Psoas muscle (tissue), 8 donors: ENCODE measurements around the gene PSMD8. TPM values are rescaled to one million over a fixed set of nuclear protein-coding genes. Genes with fewer than 3 reads are reported as not detected.
A peak's percentile ranks its signal among the peaks of the same experiment; 100 is the strongest.
"Not testable (repeated sequence)": the region's sequence is repeated elsewhere in the genome, so short reads cannot be mapped to it uniquely, and the experiment has no call there.

Experiments used
- ATAC-seq, 4 donors: fragments of 200-7000 bp; cut with Tn5 transposase; one replicate each; pipeline ENCODE4 v1.9.1; 2020; ENCODE audit warnings: moderate library complexity in 3 of 4, mild to moderate bottlenecking in 2 of 4
- DNase-seq, 2 donors: peaks; one replicate each; pipeline ENCODE4 v3.0.0-alpha.2; 2020
- H3K27ac ChIP-seq: fragments of 200-600 bp; one replicate; pipeline ENCODE4 v1.8.0; 2022
- H3K27me3 ChIP-seq, 3 donors: fragments of 200-600 bp in 1 of 3; one replicate each; pipeline versions ENCODE4 v1.6.1 to v1.8.0; 2013 to 2022; ENCODE audit warnings: low read length in 2 of 3, mild to moderate bottlenecking in 2 of 3, moderate library complexity in 1 of 3; ENCODE audit not compliant: insufficient read depth in 3 of 3
- H3K36me3 ChIP-seq, 2 donors: fragments of 200-600 bp in 1 of 2; one replicate each; pipeline versions ENCODE4 v1.6.1 to v1.8.0; 2013 to 2022; ENCODE audit warnings: low read depth in 1 of 2, mild to moderate bottlenecking in 1 of 2, moderate library complexity in 1 of 2; ENCODE audit not compliant: insufficient read depth in 1 of 2
- H3K4me1 ChIP-seq: fragments of 200-600 bp; one replicate; pipeline ENCODE4 v1.8.0; 2022
- H3K4me3 ChIP-seq: fragments of 200-600 bp; one replicate; pipeline ENCODE4 v1.8.0; 2022; ENCODE audit warnings: mild to moderate bottlenecking
- H3K9me3 ChIP-seq: fragments of 200-600 bp; one replicate; pipeline ENCODE4 v1.8.0; 2022
- CTCF ChIP-seq: fragments of 200-600 bp; IDR thresholded peaks from one replicate; pipeline ENCODE4 v1.8.0; 2022; ENCODE audit warnings: antibody characterized with exemption
- WGBS, 3 donors: extraction: QIAGEN DNeasy Blood & Tissue Kit; methylation state at CpG; one replicate each; pipeline versions ENCODE4 v1.1.6 to v1.1.7; 2013; 5-methylcytosine and 5-hydroxymethylcytosine counted together
- intact Hi-C, 2 donors: fragments of 100-400 bp; cut with DNase I; formaldehyde crosslinking; loops; one replicate each; pipeline versions ENCODE4 v1.11.0 to v1.14.2; 2022
- polyA plus RNA-seq, 3 donors: library from polyadenylated mRNA; stranded (reverse); fragments of 200-250 nt; gene quantifications; one replicate each; pipeline ENCODE4 v1.2.3, GENCODE V29; 2013
- total RNA-seq, 4 donors: library from RNA; stranded (reverse); fragmentation: NEBNext Ultra II Directional in 2 of 4; extraction: Animal tissue kit (Norgen Biotek cat#: 25700) in 2 of 4; gene quantifications; one replicate each; pipeline versions ENCODE4 v1.2.1 to v1.2.4, GENCODE V29; 2021 to 2023
- donor health status: healthy with polysubstance abuse.
- donor health status: DM: no; HTN: no; CAD: no; lungs with moderate emphysema.
- donor health status: Bipolar disorder and iron deficiency.
- donor health status: healthy.
- donor health status: DM: yes; HTN: yes; CAD: no.
- donor health status: DM: no; HTN: no; CAD: no.
- donor health status: DM: no; HTN: no; CAD: no.
- donor health status: DM: yes; HTN: yes; CAD: no.

The PSMD8 gene
- total and polyA plus RNA-seq, 7 donors, result 348 to 1,414 (median 791) TPM

- 13 to 15% (median 15%) methylated on average over 17 to 23 of the region's 23 CpGs for WGBS, 3 donors
- H3K27me3 ChIP-seq, result peaks cover 0 to 36% (median 16%) of the 10 kb centered on the region in 3 donors
- peaks cover 12% of the 10 kb centered on the region for H3K4me1 ChIP-seq
- intact Hi-C loops, result no loop called here
- H3K9me3 ChIP-seq, result no peaks in the 10 kb centered on the region
- no peaks in the 10 kb centered on the region for H3K36me3 ChIP-seq
- DNase-seq (no peak), ATAC-seq (peak in 2 of 4 donors; percentile 7 to 13)
- H3K27ac ChIP-seq, result no peak overlapping the region
- no peak for TF ChIP-seq CTCF
- peak overlapping the region; percentile 75 for H3K4me3 ChIP-seq
Observed at GRCh38 chr19:38360839-38361631, 13.3 kb upstream of the PSMD8 start.

GRCh38 chr19:38361633-38362075 is 12.7 kb upstream of the PSMD8 start:
- peak overlapping the region; percentile 75 for H3K4me3 ChIP-seq
- H3K36me3 ChIP-seq, result no peaks in the 10 kb centered on the region
- WGBS, 3 donors, result 0 to 1% (median 0%) methylated on average over 30 to 37 of the region's 37 CpGs
- DNase-seq, result peak; percentile 68 to 79
- peaks cover 0 to 31% (median 12%) of the 10 kb centered on the region in 3 donors for H3K27me3 ChIP-seq
- intact Hi-C loops, result no loop called here
- peak; percentile 8 for TF ChIP-seq CTCF
- H3K4me1 ChIP-seq, result peaks cover 12% of the 10 kb centered on the region
- ATAC-seq, result peak; percentile 70 to 89 (median 80)
- no peaks in the 10 kb centered on the region for H3K9me3 ChIP-seq
- no peak overlapping the region for H3K27ac ChIP-seq

GRCh38 chr19:38362076-38362945 is 12.1 kb upstream of the PSMD8 start:
- peak; percentile 56 to 74 (median 68) for ATAC-seq
- H3K9me3 ChIP-seq, result no peaks in the 10 kb centered on the region
- H3K36me3 ChIP-seq, result no peaks in the 10 kb centered on the region
- peak overlapping the region; percentile 36 for H3K27ac ChIP-seq
- intact Hi-C loops, result no loop called here
- peaks cover 0 to 26% (median 9%) of the 10 kb centered on the region in 3 donors for H3K27me3 ChIP-seq
- 2% methylated on average over 60 to 68 of the region's 68 CpGs for WGBS, 3 donors
- DNase-seq, result peak; percentile 83 to 87
- TF ChIP-seq CTCF, result no peak
- peaks cover 12% of the 10 kb centered on the region for H3K4me1 ChIP-seq
- peak overlapping the region; percentile 75 for H3K4me3 ChIP-seq

GRCh38 chr19:38362946-38363688 is 11.3 kb upstream of the PSMD8 start:
- intact Hi-C loops, ATAC-seq, H3K27ac ChIP-seq, DNase-seq, H3K9me3 ChIP-seq, H3K36me3 ChIP-seq: not testable (repeated sequence)
- Histone ChIP-seq H3K27me3 (peaks cover 0 to 27% (median 9%) of the 10 kb centered on the region in 3 donors), H3K4me1 (peaks cover 12% of the 10 kb centered on the region), H3K4me3 (peak overlapping the region; percentile 75)
- 77 to 79% (median 79%) methylated on average over 14 to 15 of the region's 16 CpGs for WGBS, 3 donors
